Fibroblast of villous mesenchyme (primary cell): ENCODE data around the gene ABRACL. TPM values are rescaled to one million over a fixed set of nuclear protein-coding genes. Genes with fewer than 3 reads are reported as not detected.

ENCODE experiments used
- DNase-seq: peaks from one replicate; pipeline ENCODE4 v3.0.0-alpha.2; 2010; ENCODE audit warnings: low read depth
- H3K4me3 ChIP-seq: 2 replicates; pipeline ENCODE4 v1.5.1; 2011; ENCODE audit warnings: low read depth, mild to moderate bottlenecking, low read length
- CTCF ChIP-seq: IDR thresholded peaks from 2 replicates; pipeline ENCODE4 v1.5.1; 2012; ENCODE audit warnings: low read depth, mild to moderate bottlenecking, low read length; ENCODE audit not compliant: insufficient read depth
- total RNA-seq: library from RNA; depleted of rRNA; stranded (reverse); fragments of >200 nt; gene quantifications from 2 replicates; pipeline ENCODE4 v1.2.3, GENCODE V29; 2012

Gene ABRACL
- total RNA-seq, 1 donor = 54.4 TPM

- no peak for DNase-seq
- H3K4me3 ChIP-seq = no peak overlapping the region
- TF ChIP-seq CTCF = no peak
Observed at GRCh38 chr6:139010674-139011073, 17.9 kb upstream of the ABRACL start.

GRCh38 chr6:139011980-139012379 is 16.6 kb upstream of the ABRACL start:
- TF ChIP-seq CTCF = no peak
- DNase-seq = no peak
- no peak overlapping the region for H3K4me3 ChIP-seq

- no peak for DNase-seq
- no peak overlapping the region for H3K4me3 ChIP-seq
- no peak for TF ChIP-seq CTCF
Observed at GRCh38 chr6:139013185-139013800, 15.3 kb upstream of the ABRACL start.

GRCh38 chr6:139014945-139015344 is 13.6 kb upstream of the ABRACL start:
- no peak for TF ChIP-seq CTCF

GRCh38 chr6:139016337-139017213 is 12.0 kb upstream of the ABRACL start:
- peak; percentile 36 for DNase-seq
- no peak for TF ChIP-seq CTCF
- H3K4me3 ChIP-seq = no peak overlapping the region

More at GRCh38 chr6:139014945-139015344, 13.6 kb upstream of the ABRACL start:
- no peak for DNase-seq
- no peak overlapping the region for H3K4me3 ChIP-seq

GRCh38 chr6:139017227-139017626 is 11.3 kb upstream of the ABRACL start:
- H3K4me3 ChIP-seq = no peak overlapping the region
- TF ChIP-seq CTCF = no peak
- no peak for DNase-seq

GRCh38 chr6:139019722-139020121 is 8.8 kb upstream of the ABRACL start:
- no peak overlapping the region for H3K4me3 ChIP-seq
- no peak for TF ChIP-seq CTCF
- DNase-seq = no peak
